ENCODE data around the gene PRM1.
"Not testable (repeated sequence)": the region's sequence is repeated elsewhere in the genome, so short reads cannot be mapped to it uniquely, and the experiment has no call there.

Gene PRM1

GRCh38 chr16:11313493-11314308 is 32.6 kb upstream of the PRM1 start:
- no peak for DNase-seq

GRCh38 chr16:11312718-11313492 is 31.8 kb upstream of the PRM1 start:
- DNase-seq = no peak

- DNase-seq = no peak
Measured at GRCh38 chr16:11310997-11311561, 29.9 kb upstream of the PRM1 start.

- DNase-seq = no peak
Measured at GRCh38 chr16:11310634-11310977, 29.5 kb upstream of the PRM1 start.

GRCh38 chr16:11309895-11310633 is 28.9 kb upstream of the PRM1 start:
- no peak for DNase-seq

GRCh38 chr16:11308493-11309283 is 27.6 kb upstream of the PRM1 start:
- no peak for DNase-seq

- DNase-seq = no peak
Measured at GRCh38 chr16:11307639-11308492, 26.7 kb upstream of the PRM1 start.

GRCh38 chr16:11306997-11307638 is 26.0 kb upstream of the PRM1 start:
- DNase-seq = no peak

GRCh38 chr16:11306381-11306780 is 25.3 kb upstream of the PRM1 start:
- DNase-seq = no peak

- DNase-seq = no peak
Measured at GRCh38 chr16:11303405-11304138, 22.4 kb upstream of the PRM1 start.

GRCh38 chr16:11302977-11303376 is 21.8 kb upstream of the PRM1 start:
- no peak for DNase-seq

- DNase-seq = no peak
Measured at GRCh38 chr16:11301645-11302501, 20.7 kb upstream of the PRM1 start.

GRCh38 chr16:11300560-11300892 is 19.4 kb upstream of the PRM1 start:
- no peak for DNase-seq

- DNase-seq = no peak
Measured at GRCh38 chr16:11299865-11300559, 18.9 kb upstream of the PRM1 start.

GRCh38 chr16:11298950-11299547 is 17.9 kb upstream of the PRM1 start:
- DNase-seq = not testable (repeated sequence)

- DNase-seq = no peak
Measured at GRCh38 chr16:11298143-11298900, 17.2 kb upstream of the PRM1 start.

- DNase-seq = no peak
Measured at GRCh38 chr16:11297492-11298142, 16.5 kb upstream of the PRM1 start.

All from cortex of kidney (tissue), 1 donor.